Measurements from ENCODE around the gene UGGT1.

UGGT1 gene

GRCh38 chr2:128086244-128086643 lies 4.8 kb upstream of the UGGT1 start:
- H3K4me3 ChIP-seq (ENCODE audit: low read depth, low read length), result no peak overlapping the region
- no peak for TF ChIP-seq CTCF (IDR thresholded peaks at IDR 0.05; ENCODE audit: low read depth, low read length)

GRCh38 chr2:128090575-128090944 lies 440 bp upstream of the UGGT1 start:
- no peak for TF ChIP-seq CTCF (IDR thresholded peaks at IDR 0.05; ENCODE audit: low read depth, low read length)

GRCh38 chr2:128091726-128092080 lies 703 bp downstream of the UGGT1 start:
- TF ChIP-seq CTCF (IDR thresholded peaks at IDR 0.05; ENCODE audit: low read depth, low read length), result no peak
- peak overlapping the region; percentile 99 for H3K4me3 ChIP-seq (ENCODE audit: low read depth, low read length)

More at GRCh38 chr2:128090575-128090944, 440 bp upstream of the UGGT1 start:
- H3K4me3 ChIP-seq (ENCODE audit: low read depth, low read length), result peak overlapping the region; percentile 99

GRCh38 chr2:128092656-128093055 lies 1.7 kb downstream of the UGGT1 start:
- no peak overlapping the region; the same call in 1 of the 2 replicates for H3K4me3 ChIP-seq (ENCODE audit: low read depth, low read length)
- no peak for TF ChIP-seq CTCF (IDR thresholded peaks at IDR 0.05; ENCODE audit: low read depth, low read length)

- TF ChIP-seq CTCF (IDR thresholded peaks at IDR 0.05; ENCODE audit: low read depth, low read length), result no peak
- H3K4me3 ChIP-seq (ENCODE audit: low read depth, low read length), result no peak overlapping the region
These were observed 2.8 kb downstream of the UGGT1 start for GRCh38 chr2:128093762-128094161.

GRCh38 chr2:128095201-128095600 lies 4.2 kb downstream of the UGGT1 start:
- H3K4me3 ChIP-seq (ENCODE audit: low read depth, low read length), result no peak overlapping the region
- no peak for TF ChIP-seq CTCF (IDR thresholded peaks at IDR 0.05; ENCODE audit: low read depth, low read length)

GRCh38 chr2:128103407-128103806 lies 12.4 kb downstream of the UGGT1 start:
- no peak for TF ChIP-seq CTCF (IDR thresholded peaks at IDR 0.05; ENCODE audit: low read depth, low read length)
- H3K4me3 ChIP-seq (ENCODE audit: low read depth, low read length), result no peak overlapping the region

Data from WI38 (cell line).